ENCODE measurements around the gene TNNC2. TPM values are rescaled to one million over a fixed set of nuclear protein-coding genes. Genes with fewer than 3 reads are reported as not detected.
A peak's percentile ranks its signal among the peaks of the same experiment; 100 is the strongest.

Gene TNNC2
- total RNA-seq, 1 experiment from 2014 or later: not detected

- POLR2A ChIA-PET (ENCODE audit: low non-redundant PET): no interaction called here
- TF ChIP-seq CTCF (conservative IDR thresholded peaks at IDR 0.05; ENCODE audit: low read depth, low read length) (no peak), EZH2 (IDR thresholded peaks at IDR 0.05; ENCODE audit: borderline replicate concordance, low read depth, low read length, poor library complexity, severe bottlenecking) (no peak)
- no peak for DNase-seq (ENCODE audit: low spot score)
- peak overlapping the region; percentile 51 for H3K27ac ChIP-seq (ENCODE audit: low read depth, low read length, poor library complexity, severe bottlenecking)
- H3K4me3 ChIP-seq (ENCODE audit: low read depth, low read length, poor library complexity, severe bottlenecking): no peak overlapping the region
- CTCF ChIA-PET: no interaction called here
- BruUV-seq (replicated peaks): no TSS peak
- intact Hi-C loops (cut with micrococcal nuclease; ENCODE audit: unreplicated experiment): no loop called here
- peaks cover 47% of the 10 kb centered on the region for H3K36me3 ChIP-seq (ENCODE audit: insufficient read depth, low read length, poor library complexity, severe bottlenecking)
- H3K4me1 ChIP-seq (ENCODE audit: insufficient read depth, low read length, poor library complexity, severe bottlenecking): peaks cover 7% of the 10 kb centered on the region
- H3K9me3 ChIP-seq (ENCODE audit: low read depth, low read length, poor library complexity, severe bottlenecking): no peaks in the 10 kb centered on the region
- H3K27me3 ChIP-seq (replicated peaks; ENCODE audit: insufficient read depth, low read depth, low read length, poor library complexity): no peaks in the 10 kb centered on the region
Observed at GRCh38 chr20:45816951-45817350, 10.2 kb downstream of the TNNC2 start.

- peaks cover 71% of the 10 kb centered on the region for H3K36me3 ChIP-seq (ENCODE audit: insufficient read depth, low read length, poor library complexity, severe bottlenecking)
- peaks cover 8% of the 10 kb centered on the region for H3K4me1 ChIP-seq (ENCODE audit: insufficient read depth, low read length, poor library complexity, severe bottlenecking)
- ChIA-PET POLR2A (ENCODE audit: low non-redundant PET) (no interaction called here), CTCF (no interaction called here)
- TF ChIP-seq EZH2 (IDR thresholded peaks at IDR 0.05; ENCODE audit: borderline replicate concordance, low read depth, low read length, poor library complexity, severe bottlenecking): no peak
- no peak for TF ChIP-seq CTCF (conservative IDR thresholded peaks at IDR 0.05; ENCODE audit: low read depth, low read length)
- DNase-seq (ENCODE audit: low spot score): no peak
- intact Hi-C loops (cut with micrococcal nuclease; ENCODE audit: unreplicated experiment): no loop called here
- H3K4me3 ChIP-seq (ENCODE audit: low read depth, low read length, poor library complexity, severe bottlenecking): peak overlapping the region; percentile 96
- BruUV-seq (replicated peaks): no TSS peak
- no peaks in the 10 kb centered on the region for H3K9me3 ChIP-seq (ENCODE audit: low read depth, low read length, poor library complexity, severe bottlenecking)
- H3K27me3 ChIP-seq (replicated peaks; ENCODE audit: insufficient read depth, low read depth, low read length, poor library complexity): no peaks in the 10 kb centered on the region
- peak overlapping the region; percentile 8 for H3K27ac ChIP-seq (ENCODE audit: low read depth, low read length, poor library complexity, severe bottlenecking)
Observed at GRCh38 chr20:45814314-45814713, 12.8 kb downstream of the TNNC2 start.

- no peak for TF ChIP-seq EZH2 (IDR thresholded peaks at IDR 0.05; ENCODE audit: borderline replicate concordance, low read depth, low read length, poor library complexity, severe bottlenecking)
- no peak for DNase-seq (ENCODE audit: low spot score)
Observed at GRCh38 chr20:45813489-45813888, 13.6 kb downstream of the TNNC2 start.

GRCh38 chr20:45813006-45813340 is 14.1 kb downstream of the TNNC2 start:
- POLR2A ChIA-PET (ENCODE audit: low non-redundant PET): interaction anchor here (0.6 to 1.2 kb wide), 3 partner anchors 9 to 140 kb away, joined by 3 to 5 read pairs (median 3); no protein-coding TSS in a partner anchor
- intact Hi-C loops (cut with micrococcal nuclease; ENCODE audit: unreplicated experiment): no loop called here
- Histone ChIP-seq H3K4me1 (ENCODE audit: insufficient read depth, low read length, poor library complexity, severe bottlenecking) (peaks cover 8% of the 10 kb centered on the region), H3K9me3 (ENCODE audit: low read depth, low read length, poor library complexity, severe bottlenecking) (no peaks in the 10 kb centered on the region), H3K4me3 (ENCODE audit: low read depth, low read length, poor library complexity, severe bottlenecking) (peak overlapping the region; percentile 96), H3K27me3 (replicated peaks; ENCODE audit: insufficient read depth, low read depth, low read length, poor library complexity) (no peaks in the 10 kb centered on the region), H3K27ac (ENCODE audit: low read depth, low read length, poor library complexity, severe bottlenecking) (peak overlapping the region; percentile 94), H3K36me3 (ENCODE audit: insufficient read depth, low read length, poor library complexity, severe bottlenecking) (peaks cover 79% of the 10 kb centered on the region)
- no TSS peak for BruUV-seq (replicated peaks)
- CTCF ChIA-PET: no interaction called here
- no peak for DNase-seq (ENCODE audit: low spot score)
- TF ChIP-seq CTCF (conservative IDR thresholded peaks at IDR 0.05; ENCODE audit: low read depth, low read length) (no peak), EZH2 (IDR thresholded peaks at IDR 0.05; ENCODE audit: borderline replicate concordance, low read depth, low read length, poor library complexity, severe bottlenecking) (no peak)

More at GRCh38 chr20:45813489-45813888, 13.6 kb downstream of the TNNC2 start:
- ChIA-PET POLR2A (ENCODE audit: low non-redundant PET) (interaction anchor here (1.2 kb wide), 1 partner anchor 9 kb away, joined by 5 read pairs; no protein-coding TSS in a partner anchor), CTCF (no interaction called here)
- peaks cover 8% of the 10 kb centered on the region for H3K4me1 ChIP-seq (ENCODE audit: insufficient read depth, low read length, poor library complexity, severe bottlenecking)
- H3K4me3 ChIP-seq (ENCODE audit: low read depth, low read length, poor library complexity, severe bottlenecking): peak overlapping the region; percentile 96
- intact Hi-C loops (cut with micrococcal nuclease; ENCODE audit: unreplicated experiment): no loop called here
- TSS peak; percentile 70 for BruUV-seq (replicated peaks)
- no peaks in the 10 kb centered on the region for H3K9me3 ChIP-seq (ENCODE audit: low read depth, low read length, poor library complexity, severe bottlenecking)
- H3K27me3 ChIP-seq (replicated peaks; ENCODE audit: insufficient read depth, low read depth, low read length, poor library complexity): no peaks in the 10 kb centered on the region
- H3K27ac ChIP-seq (ENCODE audit: low read depth, low read length, poor library complexity, severe bottlenecking): peak overlapping the region; percentile 94
- H3K36me3 ChIP-seq (ENCODE audit: insufficient read depth, low read length, poor library complexity, severe bottlenecking): peaks cover 79% of the 10 kb centered on the region

Data from A673 (cell line).